GM21367 (cell line): ENCODE results near the gene ABHD4.

Experiments
- ATAC-seq: cut with Tn5 transposase; IDR thresholded peaks from one replicate; pipeline ENCODE4 v1.9.1; 2021; ENCODE audit not compliant: unreplicated experiment

Gene ABHD4

DNA sequence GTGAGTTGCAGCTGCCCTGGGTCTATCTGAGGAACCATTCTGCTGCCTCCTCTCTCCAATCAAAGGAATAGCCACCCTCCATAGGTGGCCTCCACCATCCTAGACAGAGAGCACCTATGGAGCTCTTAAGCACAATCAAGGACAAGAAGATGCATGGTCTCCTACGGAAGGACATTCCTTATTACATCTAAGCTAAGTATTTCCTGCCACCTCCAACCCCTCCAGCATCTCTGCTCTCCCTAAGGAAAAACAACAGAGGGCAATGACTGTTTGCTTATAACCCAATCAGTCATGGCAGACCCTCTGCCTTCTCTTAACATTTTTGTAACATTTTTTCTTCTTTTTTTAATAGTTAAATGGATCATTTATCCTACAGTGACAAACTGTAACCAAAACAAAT is 60.8 kb downstream of the ABHD4 start:
- no peak for ATAC-seq

DNA sequence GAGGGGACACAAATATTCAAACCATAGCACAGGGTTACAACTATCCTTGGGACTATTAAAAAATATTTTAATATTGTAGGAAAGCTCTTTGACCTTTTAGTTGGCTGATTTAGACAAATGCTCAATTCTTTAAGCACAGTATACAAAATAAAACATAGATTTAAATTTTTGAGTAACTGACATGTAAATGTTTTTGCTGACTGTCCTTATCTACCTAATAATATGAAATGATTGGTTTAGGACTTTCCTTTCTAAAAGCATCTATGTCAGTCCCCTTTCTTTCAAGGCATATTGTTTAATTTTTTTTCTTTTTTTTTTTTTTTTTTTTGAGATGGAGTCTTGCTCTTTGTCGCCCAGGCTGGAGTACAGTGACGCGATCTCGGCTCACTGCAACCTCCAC is 62.6 kb downstream of the ABHD4 start:
- no peak for ATAC-seq
